Natural killer cell treated with Interleukin-12 subunit alpha and Interleukin-12 subunit beta and Interleukin-15 and Interleukin-18, amount 100 ng/mL, for 72 hours (primary cell): Measurements from ENCODE around the gene CEP164. TPM values are rescaled to one million over a fixed set of nuclear protein-coding genes. Genes with fewer than 3 reads are reported as not detected.

Experiments
- ATAC-seq, 2 donors: fragments of 150-1000 bp; cut with Tn5 transposase in 1 of 2; sonication (Bioruptor Pico), chemical (Tn5 transposase) in 1 of 2; 2 replicates each; pipeline ENCODE4 v1.10.0; 2021
- DNase-seq: peaks from one replicate; pipeline ENCODE4 v3.0.0; 2022; ENCODE audit warnings: low spot score
- H3K27ac Mint-ChIP-seq, 2 donors: 1 replicate in 1 of 2; 2 replicates in 1 of 2; pipeline ENCODE4 v1.8.0; 2022; ENCODE audit warnings: mixed read lengths in 2 of 2, mild to moderate bottlenecking in 1 of 2, moderate library complexity in 1 of 2
- H3K27me3 Mint-ChIP-seq, 2 donors: 1 replicate in 1 of 2; 2 replicates in 1 of 2; pipeline ENCODE4 v1.8.0; 2022; ENCODE audit warnings: mixed read lengths in 2 of 2
- H3K36me3 Mint-ChIP-seq: one replicate; pipeline ENCODE4 v1.8.0; 2022; ENCODE audit warnings: mixed read lengths
- H3K4me1 Mint-ChIP-seq, 2 donors: 1 replicate in 1 of 2; 2 replicates in 1 of 2; pipeline ENCODE4 v1.8.0; 2022; ENCODE audit warnings: low read depth in 2 of 2, mixed read lengths in 2 of 2, mild to moderate bottlenecking in 1 of 2
- H3K4me3 Mint-ChIP-seq: one replicate; pipeline ENCODE4 v1.8.0; 2022; ENCODE audit warnings: mixed read lengths
- H3K9me3 Mint-ChIP-seq: 2 replicates; pipeline ENCODE4 v1.8.0; 2022; ENCODE audit warnings: mixed read lengths
- total RNA-seq, 2 donors: library from RNA; stranded (reverse); gene quantifications; one replicate each; pipeline ENCODE4 v1.2.3, GENCODE V29; 2022

Gene CEP164
- total RNA-seq: 10 to 100 TPM; 30.1 to 60.8 TPM

GRCh38 chr11:117327567-117328374 lies at the start of gene CEP164:
TSS of gene CEP164 (plus strand) at chr11:117327854. CDS start at chr11:117338587, 10,733 bp downstream.
- peaks cover 0 to 10% of the 10 kb centered on the region in 2 donors for H3K4me1 Mint-ChIP-seq
- H3K4me3 Mint-ChIP-seq: peak within 1 kb of the TSS; percentile 64
- DNase-seq (peak; percentile 96), ATAC-seq (peak; percentile 98)
- H3K27ac Mint-ChIP-seq: no peak within 1 kb of the TSS
- no peaks in the 10 kb centered on the region for H3K9me3 Mint-ChIP-seq
- no peaks in the 10 kb centered on the region for H3K27me3 Mint-ChIP-seq
- H3K36me3 Mint-ChIP-seq: no peaks in the 10 kb centered on the region

- H3K4me1 Mint-ChIP-seq: peaks cover 8 to 9% of the 10 kb centered on the region in 2 donors
- H3K9me3 Mint-ChIP-seq: no peaks in the 10 kb centered on the region
- peaks cover 36% of the 10 kb centered on the region for H3K36me3 Mint-ChIP-seq
- no peaks in the 10 kb centered on the region for H3K27me3 Mint-ChIP-seq
- DNase-seq (no peak), ATAC-seq (no peak)
- no peak overlapping the region for H3K4me3 Mint-ChIP-seq
- H3K27ac Mint-ChIP-seq: no peak overlapping the region
Observed at GRCh38 chr11:117278347-117278746, 49.3 kb upstream of the CEP164 start.

- no peaks in the 10 kb centered on the region for H3K27me3 Mint-ChIP-seq
- H3K9me3 Mint-ChIP-seq: no peaks in the 10 kb centered on the region
- no peak for DNase-seq
- H3K27ac Mint-ChIP-seq: no peak overlapping the region
- no peak overlapping the region for H3K4me3 Mint-ChIP-seq
- peaks cover 6 to 9% of the 10 kb centered on the region in 2 donors for H3K4me1 Mint-ChIP-seq
- ATAC-seq: no peak
- H3K36me3 Mint-ChIP-seq: peaks cover 30% of the 10 kb centered on the region
Observed at GRCh38 chr11:117279711-117280376, 47.8 kb upstream of the CEP164 start.

- Mint-ChIP-seq H3K27ac (no peak overlapping the region), H3K27me3 (no peaks in the 10 kb centered on the region), H3K36me3 (peaks cover 24% of the 10 kb centered on the region), H3K4me3 (no peak overlapping the region), H3K9me3 (no peaks in the 10 kb centered on the region), H3K4me1 (peaks cover 6 to 9% of the 10 kb centered on the region in 2 donors)
- ATAC-seq (no peak), DNase-seq (no peak)
Observed at GRCh38 chr11:117281159-117281558, 46.5 kb upstream of the CEP164 start.

GRCh38 chr11:117281869-117282268 lies 45.8 kb upstream of the CEP164 start:
- Mint-ChIP-seq H3K4me3 (no peak overlapping the region), H3K27me3 (no peaks in the 10 kb centered on the region), H3K9me3 (no peaks in the 10 kb centered on the region), H3K27ac (no peak overlapping the region), H3K36me3 (peaks cover 24% of the 10 kb centered on the region), H3K4me1 (peaks cover 6 to 9% of the 10 kb centered on the region in 2 donors)
- DNase-seq: no peak
- no peak for ATAC-seq

- peaks cover 6 to 9% of the 10 kb centered on the region in 2 donors for H3K4me1 Mint-ChIP-seq
- H3K27me3 Mint-ChIP-seq: no peaks in the 10 kb centered on the region
- no peak for ATAC-seq
- no peak overlapping the region for H3K4me3 Mint-ChIP-seq
- DNase-seq: no peak
- peaks cover 24% of the 10 kb centered on the region for H3K36me3 Mint-ChIP-seq
- no peaks in the 10 kb centered on the region for H3K9me3 Mint-ChIP-seq
- H3K27ac Mint-ChIP-seq: no peak overlapping the region
Observed at GRCh38 chr11:117282956-117283355, 44.7 kb upstream of the CEP164 start.

GRCh38 chr11:117284053-117284452 lies 43.6 kb upstream of the CEP164 start:
- Mint-ChIP-seq H3K4me3 (no peak overlapping the region), H3K36me3 (peaks cover 24% of the 10 kb centered on the region), H3K27ac (no peak overlapping the region), H3K9me3 (no peaks in the 10 kb centered on the region), H3K27me3 (no peaks in the 10 kb centered on the region), H3K4me1 (peaks cover 6 to 9% of the 10 kb centered on the region in 2 donors)
- ATAC-seq: no peak
- no peak for DNase-seq

GRCh38 chr11:117286588-117286987 lies 41.1 kb upstream of the CEP164 start:
- Mint-ChIP-seq H3K27me3 (no peaks in the 10 kb centered on the region), H3K4me1 (peaks cover 0 to 3% of the 10 kb centered on the region in 2 donors), H3K9me3 (no peaks in the 10 kb centered on the region), H3K36me3 (peaks cover 19% of the 10 kb centered on the region), H3K27ac (no peak overlapping the region), H3K4me3 (no peak overlapping the region)
- ATAC-seq: no peak
- DNase-seq: no peak

GRCh38 chr11:117287668-117288067 lies 40.0 kb upstream of the CEP164 start:
- no peak for ATAC-seq
- Mint-ChIP-seq H3K27ac (no peak overlapping the region), H3K4me1 (peaks cover 0 to 3% of the 10 kb centered on the region in 2 donors), H3K36me3 (peaks cover 8% of the 10 kb centered on the region), H3K4me3 (no peak overlapping the region), H3K9me3 (no peaks in the 10 kb centered on the region), H3K27me3 (no peaks in the 10 kb centered on the region)
- DNase-seq: no peak

GRCh38 chr11:117289795-117290194 lies 37.9 kb upstream of the CEP164 start:
- Mint-ChIP-seq H3K27me3 (no peaks in the 10 kb centered on the region), H3K4me1 (peaks cover 0 to 3% of the 10 kb centered on the region in 2 donors), H3K27ac (no peak overlapping the region), H3K36me3 (no peaks in the 10 kb centered on the region), H3K9me3 (no peaks in the 10 kb centered on the region), H3K4me3 (no peak overlapping the region)
- no peak for ATAC-seq
- DNase-seq: no peak

- Mint-ChIP-seq H3K4me3 (no peak within 1 kb of the TSS), H3K4me1 (peaks cover 0 to 3% of the 10 kb centered on the region in 2 donors), H3K27me3 (no peaks in the 10 kb centered on the region), H3K36me3 (no peaks in the 10 kb centered on the region), H3K9me3 (no peaks in the 10 kb centered on the region), H3K27ac (no peak within 1 kb of the TSS)
- ATAC-seq (no peak), DNase-seq (no peak)
Observed at GRCh38 chr11:117290809-117291396, 36.8 kb upstream of the CEP164 start, which contains the start of gene BACE1-AS. TSS of gene BACE1-AS (plus strand) at chr11:117291346.

GRCh38 chr11:117292616-117293015 lies 35.0 kb upstream of the CEP164 start:
- H3K9me3 Mint-ChIP-seq: no peaks in the 10 kb centered on the region
- ATAC-seq (no peak), DNase-seq (no peak)
- peaks cover 0 to 3% of the 10 kb centered on the region in 2 donors for H3K4me1 Mint-ChIP-seq
- no peak overlapping the region for H3K4me3 Mint-ChIP-seq
- H3K27ac Mint-ChIP-seq: no peak overlapping the region
- no peaks in the 10 kb centered on the region for H3K36me3 Mint-ChIP-seq
- H3K27me3 Mint-ChIP-seq: no peaks in the 10 kb centered on the region

- Mint-ChIP-seq H3K4me3 (no peak overlapping the region), H3K9me3 (no peaks in the 10 kb centered on the region), H3K27me3 (peaks cover 0 to under 1% of the 10 kb centered on the region in 2 donors), H3K4me1 (peaks cover 0 to 3% of the 10 kb centered on the region in 2 donors), H3K27ac (no peak overlapping the region), H3K36me3 (no peaks in the 10 kb centered on the region)
- no peak for DNase-seq
- peak in 1 of 2 donors; percentile 7 for ATAC-seq
Observed at GRCh38 chr11:117295438-117296137, 32.1 kb upstream of the CEP164 start.
